CD4-positive, CD25-positive, alpha-beta regulatory T cell (primary cell): ENCODE results near the gene ACD. TPM values are rescaled to one million over a fixed set of nuclear protein-coding genes. Genes with fewer than 3 reads are reported as not detected.
A peak's percentile ranks its signal among the peaks of the same experiment; 100 is the strongest.

Experiments
- ATAC-seq, 2 donors: fragments of 150-1000 bp; cut with Tn5 transposase; one replicate each; pipeline ENCODE4 v1.10.0; 2021; ENCODE audit warnings: low read depth in 2 of 2, moderate number of reproducible peaks in 2 of 2, moderate library complexity in 1 of 2
- DNase-seq, 3 donors: peaks; one replicate each; pipeline versions ENCODE4 v3.0.0 to v3.0.0-alpha.2; 2012 to 2022; ENCODE audit warnings: mixed read lengths in 1 of 3
- H3K27ac ChIP-seq: one replicate; pipeline ENCODE4 v1.7.0; 2013; ENCODE audit warnings: mild to moderate bottlenecking, low read length; ENCODE audit not compliant: insufficient read depth, poor library complexity, severe bottlenecking
- H3K27me3 ChIP-seq: one replicate; pipeline ENCODE4 v1.7.0; 2013; ENCODE audit warnings: low read length; ENCODE audit not compliant: control insufficient read depth, insufficient read depth
- H3K36me3 ChIP-seq: one replicate; pipeline ENCODE4 v1.7.0; 2013; ENCODE audit warnings: mild to moderate bottlenecking, low read length, moderate library complexity; ENCODE audit not compliant: control insufficient read depth, insufficient read depth
- H3K4me1 ChIP-seq: 2 replicates; pipeline ENCODE4 v1.7.0; 2013; ENCODE audit warnings: mild to moderate bottlenecking, low read length; ENCODE audit not compliant: insufficient read depth, control insufficient read depth, poor library complexity, severe bottlenecking
- H3K4me3 ChIP-seq: one replicate; pipeline ENCODE4 v1.7.0; 2013; ENCODE audit warnings: low read depth, mild to moderate bottlenecking, low read length, moderate library complexity
- H3K9me3 ChIP-seq, 2 experiments: 1 replicate in 1 of 2; 2 replicates in 1 of 2; pipeline ENCODE4 v1.7.0; 2013; ENCODE audit warnings: low read length in 2 of 2, mild to moderate bottlenecking in 1 of 2, moderate library complexity in 1 of 2; ENCODE audit not compliant: control insufficient read depth in 2 of 2
- H3K27ac Mint-ChIP-seq, 3 donors: one replicate each; pipeline ENCODE4 v1.8.0; 2020 to 2022; ENCODE audit warnings: mild to moderate bottlenecking in 3 of 3, mixed read lengths in 3 of 3, moderate library complexity in 2 of 3
- H3K27me3 Mint-ChIP-seq: one replicate; pipeline ENCODE4 v1.8.0; 2022; ENCODE audit warnings: mild to moderate bottlenecking, mixed read lengths
- H3K36me3 Mint-ChIP-seq: one replicate; pipeline ENCODE4 v1.8.0; 2020; ENCODE audit warnings: mixed read lengths
- H3K4me1 Mint-ChIP-seq, 4 donors: one replicate each; pipeline ENCODE4 v1.8.0; 2020 to 2022; ENCODE audit warnings: mixed read lengths in 4 of 4, mild to moderate bottlenecking in 1 of 4
- H3K4me3 Mint-ChIP-seq, 4 donors: one replicate each; pipeline ENCODE4 v1.8.0; 2020 to 2022; ENCODE audit warnings: mild to moderate bottlenecking in 4 of 4, mixed read lengths in 4 of 4, moderate library complexity in 3 of 4
- H3K9me3 Mint-ChIP-seq, 7 donors: one replicate each; pipeline ENCODE4 v1.8.0; 2020 to 2022; ENCODE audit warnings: mixed read lengths in 7 of 7, mild to moderate bottlenecking in 3 of 7, moderate library complexity in 2 of 7
- polyA plus RNA-seq, 4 donors: library from polyadenylated mRNA; unstranded; fragments of 300-500 nt; fragmentation: Illumina TruSeq; gene quantifications; one replicate each; pipeline ENCODE4 v1.2.3, GENCODE V29; 2021
- total RNA-seq: library from RNA; stranded (reverse); gene quantifications from one replicate; pipeline ENCODE4 v1.2.3, GENCODE V29; 2022

ACD gene
- total and polyA plus RNA-seq, 5 donors from 2014 or later: 28.7 to 36.7 (median 29.7) TPM

GRCh38 chr16:67653128-67653788 lies 6.8 kb downstream of the ACD start:
- Mint-ChIP-seq H3K4me3 (no peak overlapping the region), H3K36me3 (peaks cover 30% of the 10 kb centered on the region), H3K9me3 (no peaks in the 10 kb centered on the region), H3K27me3 (no peaks in the 10 kb centered on the region), H3K27ac (no peak overlapping the region), H3K4me1 (peaks cover 0 to 31% (median 11%) of the 10 kb centered on the region in 4 donors)
- H3K27ac ChIP-seq: no peak overlapping the region
- H3K27me3 ChIP-seq: no peaks in the 10 kb centered on the region
- peaks cover 66% of the 10 kb centered on the region for H3K36me3 ChIP-seq
- no peak overlapping the region for H3K4me3 ChIP-seq
- ATAC-seq: no peak
- peaks cover 4% of the 10 kb centered on the region for H3K4me1 ChIP-seq
- DNase-seq: no peak
- H3K9me3 ChIP-seq: no peaks in the 10 kb centered on the region

GRCh38 chr16:67652578-67653127 lies 7.4 kb downstream of the ACD start:
- H3K4me3 Mint-ChIP-seq: no peak overlapping the region
- no peak overlapping the region for H3K4me3 ChIP-seq
- no peaks in the 10 kb centered on the region for H3K9me3 ChIP-seq
- no peak for DNase-seq
- peaks cover 0 to 26% (median 11%) of the 10 kb centered on the region in 4 donors for H3K4me1 Mint-ChIP-seq
- ATAC-seq: no peak
- no peak overlapping the region for H3K27ac ChIP-seq
- H3K36me3 ChIP-seq: peaks cover 66% of the 10 kb centered on the region
- H3K36me3 Mint-ChIP-seq: peaks cover 30% of the 10 kb centered on the region
- H3K27ac Mint-ChIP-seq: no peak overlapping the region
- H3K27me3 ChIP-seq: no peaks in the 10 kb centered on the region
- H3K27me3 Mint-ChIP-seq: no peaks in the 10 kb centered on the region
- no peaks in the 10 kb centered on the region for H3K9me3 Mint-ChIP-seq
- H3K4me1 ChIP-seq: no peaks in the 10 kb centered on the region

- no peaks in the 10 kb centered on the region for H3K27me3 Mint-ChIP-seq
These were observed 8.2 kb downstream of the ACD start for GRCh38 chr16:67651847-67652246.

DNA sequence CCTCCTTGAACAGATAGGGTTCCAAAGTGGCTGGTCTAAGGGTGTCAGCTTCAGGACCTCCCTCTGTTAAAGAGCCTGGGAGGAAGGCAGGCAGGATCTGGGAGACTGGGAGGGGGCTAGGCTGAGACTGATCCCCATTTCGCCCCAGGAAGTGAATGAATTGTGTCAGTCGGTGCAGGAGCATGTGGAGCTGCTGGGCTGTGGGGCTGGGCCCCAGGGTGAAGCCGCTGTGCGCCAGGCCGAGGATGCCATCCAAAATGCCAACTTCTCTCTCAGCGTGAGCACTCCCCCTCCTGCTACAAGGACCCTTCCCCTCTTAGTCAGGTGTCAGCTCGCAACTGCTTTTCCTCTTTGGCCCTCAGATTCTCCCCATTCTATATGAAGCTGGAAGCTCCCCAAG lies 9.0 kb downstream of the ACD start:
- Mint-ChIP-seq H3K4me3 (peak overlapping the region in 1 of 4 donors; percentile 4), H3K27me3 (no peaks in the 10 kb centered on the region), H3K9me3 (no peaks in the 10 kb centered on the region), H3K4me1 (peaks cover 0 to 31% (median 12%) of the 10 kb centered on the region in 4 donors), H3K27ac (peak overlapping the region in 1 of 3 donors; percentile 92), H3K36me3 (peaks cover 30% of the 10 kb centered on the region)
- ATAC-seq (no peak), DNase-seq (no peak)
- Histone ChIP-seq H3K36me3 (peaks cover 66% of the 10 kb centered on the region), H3K27me3 (no peaks in the 10 kb centered on the region), H3K4me1 (peaks cover 12% of the 10 kb centered on the region), H3K27ac (no peak overlapping the region), H3K4me3 (no peak overlapping the region), H3K9me3 (no peaks in the 10 kb centered on the region)

More at GRCh38 chr16:67651847-67652246, 8.2 kb downstream of the ACD start:
- no peaks in the 10 kb centered on the region for H3K9me3 Mint-ChIP-seq
- DNase-seq (no peak), ATAC-seq (no peak)
- H3K27me3 ChIP-seq: no peaks in the 10 kb centered on the region
- H3K27ac ChIP-seq: no peak overlapping the region
- no peaks in the 10 kb centered on the region for H3K9me3 ChIP-seq
- peak overlapping the region in 1 of 4 donors; percentile 38 for H3K4me3 Mint-ChIP-seq
- H3K4me1 Mint-ChIP-seq: peaks cover 0 to 26% (median 11%) of the 10 kb centered on the region in 4 donors
- H3K36me3 Mint-ChIP-seq: peaks cover 30% of the 10 kb centered on the region
- H3K36me3 ChIP-seq: peaks cover 70% of the 10 kb centered on the region
- H3K4me1 ChIP-seq: peaks cover 4% of the 10 kb centered on the region
- H3K4me3 ChIP-seq: no peak overlapping the region
- H3K27ac Mint-ChIP-seq: no peak overlapping the region

- H3K4me3 ChIP-seq: no peak overlapping the region
- H3K9me3 ChIP-seq: no peaks in the 10 kb centered on the region
- DNase-seq: no peak
- Mint-ChIP-seq H3K27me3 (no peaks in the 10 kb centered on the region), H3K9me3 (no peaks in the 10 kb centered on the region), H3K27ac (peak overlapping the region in 2 of 3 donors; percentile 9 to 92), H3K36me3 (peaks cover 23% of the 10 kb centered on the region), H3K4me1 (peaks cover 0 to 33% (median 9%) of the 10 kb centered on the region in 4 donors), H3K4me3 (peak overlapping the region in 1 of 4 donors; percentile 70)
- H3K36me3 ChIP-seq: peaks cover 56% of the 10 kb centered on the region
- H3K4me1 ChIP-seq: peaks cover 22% of the 10 kb centered on the region
- ATAC-seq: no peak
- no peaks in the 10 kb centered on the region for H3K27me3 ChIP-seq
- H3K27ac ChIP-seq: no peak overlapping the region
These were observed 10.0 kb downstream of the ACD start for GRCh38 chr16:67650023-67650422.

DNA sequence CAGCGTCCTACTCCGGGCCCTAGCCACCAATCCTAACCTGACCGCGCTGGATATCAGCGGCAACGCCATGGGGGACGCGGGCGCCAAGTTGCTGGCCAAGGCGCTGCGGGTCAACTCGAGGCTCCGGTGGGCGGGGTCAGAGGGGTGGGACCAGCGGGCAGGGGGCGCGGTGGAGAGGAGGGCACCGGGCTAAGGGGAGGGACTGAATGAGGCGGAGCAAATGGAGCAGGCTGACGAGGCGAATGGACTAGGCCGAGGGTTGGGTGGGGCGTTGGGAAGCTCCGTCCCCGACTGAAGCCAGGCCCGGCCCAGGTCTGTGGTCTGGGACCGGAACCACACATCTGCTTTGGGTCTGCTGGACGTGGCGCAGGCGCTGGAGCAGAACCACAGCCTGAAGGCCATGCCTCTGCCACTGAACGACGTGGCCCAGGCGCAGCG lies 10.5 kb downstream of the ACD start:
- Histone ChIP-seq H3K9me3 (no peaks in the 10 kb centered on the region), H3K27ac (no peak overlapping the region), H3K4me1 (peaks cover 23% of the 10 kb centered on the region), H3K4me3 (no peak overlapping the region), H3K36me3 (peaks cover 51% of the 10 kb centered on the region), H3K27me3 (no peaks in the 10 kb centered on the region)
- ATAC-seq (no peak), DNase-seq (no peak)
- H3K4me3 Mint-ChIP-seq: peak overlapping the region in 1 of 4 donors; percentile 15
- peaks cover 23% of the 10 kb centered on the region for H3K36me3 Mint-ChIP-seq
- no peaks in the 10 kb centered on the region for H3K9me3 Mint-ChIP-seq
- no peak overlapping the region for H3K27ac Mint-ChIP-seq
- H3K4me1 Mint-ChIP-seq: peaks cover 0 to 35% (median 9%) of the 10 kb centered on the region in 4 donors
- H3K27me3 Mint-ChIP-seq: no peaks in the 10 kb centered on the region

DNA sequence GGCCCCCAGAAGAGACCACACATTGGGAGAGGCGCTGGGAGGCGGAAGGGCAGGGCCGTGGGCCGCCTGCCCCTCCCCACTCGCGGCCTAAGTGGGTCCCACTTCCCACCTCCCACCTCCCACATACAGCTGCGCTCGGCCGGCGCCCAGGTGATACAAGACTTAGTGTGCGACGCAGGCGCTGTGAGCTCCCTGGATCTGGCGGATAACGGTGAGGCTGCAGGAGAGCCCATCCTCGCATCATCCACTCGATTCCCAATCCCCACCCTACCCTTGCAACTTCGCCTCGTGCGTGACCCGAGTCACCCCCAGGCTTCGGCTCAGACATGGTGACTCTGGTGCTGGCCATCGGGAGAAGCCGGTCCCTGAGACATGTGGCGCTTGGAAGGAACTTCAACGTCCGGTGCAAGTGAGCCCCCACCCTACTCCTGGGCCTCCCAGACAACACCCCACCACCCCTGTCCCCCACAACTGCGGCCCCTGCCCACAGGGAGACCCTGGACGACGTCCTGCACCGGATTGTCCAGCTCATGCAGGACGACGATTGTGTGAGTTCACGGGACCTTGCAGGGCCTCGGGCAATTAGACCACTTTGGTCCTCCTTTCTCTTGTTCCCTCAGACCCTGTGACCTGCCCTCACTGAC lies 11.2 kb downstream of the ACD start:
- peaks cover 23% of the 10 kb centered on the region for H3K4me1 ChIP-seq
- no peak overlapping the region for H3K27ac ChIP-seq
- no peaks in the 10 kb centered on the region for H3K9me3 Mint-ChIP-seq
- no peak for DNase-seq
- ATAC-seq: no peak
- H3K27me3 ChIP-seq: no peaks in the 10 kb centered on the region
- no peaks in the 10 kb centered on the region for H3K27me3 Mint-ChIP-seq
- peak overlapping the region in 1 of 4 donors; percentile 15 for H3K4me3 Mint-ChIP-seq
- H3K36me3 Mint-ChIP-seq: peaks cover 23% of the 10 kb centered on the region
- H3K27ac Mint-ChIP-seq: no peak overlapping the region
- H3K4me3 ChIP-seq: no peak overlapping the region
- H3K36me3 ChIP-seq: peaks cover 47% of the 10 kb centered on the region
- peaks cover 0 to 40% (median 9%) of the 10 kb centered on the region in 4 donors for H3K4me1 Mint-ChIP-seq
- H3K9me3 ChIP-seq: no peaks in the 10 kb centered on the region
